GM20431 (cell line): ENCODE data around the gene ATP1B2.
"Not testable (repeated sequence)": the region's sequence is repeated elsewhere in the genome, so short reads cannot be mapped to it uniquely, and the experiment has no call there.

Source experiments
- in situ Hi-C: fragments of 300-500 bp; cut with MseI, MboI; formaldehyde crosslinking; loops from one replicate; pipeline ENCODE4 v1.15.0; 2020; ENCODE audit warnings: low sequenced_read_pairs; ENCODE audit not compliant: unreplicated experiment

The ATP1B2 gene

DNA sequence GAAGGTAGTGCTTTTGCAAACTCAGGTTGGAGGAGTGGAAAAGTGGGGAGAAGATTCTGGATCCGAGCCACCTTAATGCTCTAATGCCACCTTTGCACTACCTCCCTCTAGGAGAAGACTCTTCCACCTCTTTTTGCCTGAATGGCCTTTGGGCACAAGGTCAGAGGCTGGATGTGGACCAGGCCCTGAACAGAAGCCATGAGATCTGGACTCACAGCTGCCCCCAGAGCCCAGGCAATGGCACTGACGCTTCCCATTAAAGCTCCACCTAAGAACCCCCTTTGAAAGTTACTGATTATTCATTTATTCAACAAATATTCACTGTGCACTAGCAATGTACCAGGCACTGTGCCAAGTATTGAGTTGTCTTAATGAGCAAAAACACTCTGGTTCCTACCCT is 17.6 kb upstream of the ATP1B2 start:
- in situ Hi-C loops = no loop called here

DNA sequence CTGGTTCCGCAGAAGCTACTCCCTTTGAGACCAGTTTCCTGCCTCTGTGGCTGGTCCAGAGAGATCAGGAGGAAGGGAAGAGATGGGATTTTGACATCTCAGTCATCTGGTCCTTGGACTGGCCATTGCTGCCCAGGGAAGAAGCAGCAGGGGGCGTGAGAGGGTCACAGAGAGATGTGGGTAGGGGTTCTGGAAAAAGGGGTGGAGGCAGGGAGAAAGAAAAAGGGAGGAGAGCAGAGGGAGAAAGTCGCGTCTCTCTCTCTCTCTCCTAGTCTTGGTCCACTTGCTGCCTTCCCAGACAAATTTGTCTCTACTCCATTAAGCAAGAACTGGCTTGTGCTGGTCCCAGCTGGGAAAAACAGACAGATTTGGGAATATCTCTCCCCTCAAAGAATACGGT is 16.3 kb upstream of the ATP1B2 start:
- in situ Hi-C loops = no loop called here

DNA sequence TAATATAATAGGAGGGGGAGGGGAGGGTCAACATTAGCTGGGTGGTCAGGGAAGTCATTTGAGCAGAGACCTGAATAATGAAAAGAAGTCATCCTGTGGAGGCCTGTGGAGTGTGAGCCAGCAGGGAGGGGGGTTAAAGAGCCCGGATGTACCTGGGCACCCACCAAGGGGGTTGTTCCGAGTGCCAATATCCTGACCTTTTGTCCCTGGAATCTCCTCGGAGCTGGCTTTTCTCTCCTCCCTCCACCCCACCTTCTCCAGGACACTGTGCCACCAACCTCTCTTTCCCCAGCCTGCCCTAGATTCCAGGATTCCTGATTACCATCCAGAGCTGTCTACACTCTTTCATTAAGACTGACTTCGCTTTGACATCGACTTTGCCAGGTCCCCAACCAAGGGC is 14.6 kb upstream of the ATP1B2 start:
- in situ Hi-C loops = no loop called here

DNA sequence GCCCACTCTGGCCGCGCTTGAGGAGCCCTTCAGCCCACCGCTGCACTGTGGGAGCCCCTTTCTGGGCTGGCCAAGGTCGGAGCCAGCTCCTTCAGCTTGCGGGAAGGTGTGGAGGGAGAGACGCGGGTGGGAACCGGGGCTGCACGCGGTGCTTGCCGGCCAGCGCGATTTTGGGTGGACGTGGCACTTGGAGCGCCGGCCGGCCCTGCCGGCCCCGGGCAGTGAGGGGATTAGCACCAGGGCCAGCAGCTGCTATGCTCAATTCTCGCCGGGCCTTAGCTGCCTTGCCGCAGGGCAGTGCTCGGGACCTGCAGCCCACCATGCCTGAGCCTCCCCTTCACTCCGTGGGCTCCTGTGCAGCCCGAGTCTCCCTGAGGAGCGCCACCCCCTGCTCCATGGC is 9.9 kb upstream of the ATP1B2 start:
- in situ Hi-C loops = no loop called here

DNA sequence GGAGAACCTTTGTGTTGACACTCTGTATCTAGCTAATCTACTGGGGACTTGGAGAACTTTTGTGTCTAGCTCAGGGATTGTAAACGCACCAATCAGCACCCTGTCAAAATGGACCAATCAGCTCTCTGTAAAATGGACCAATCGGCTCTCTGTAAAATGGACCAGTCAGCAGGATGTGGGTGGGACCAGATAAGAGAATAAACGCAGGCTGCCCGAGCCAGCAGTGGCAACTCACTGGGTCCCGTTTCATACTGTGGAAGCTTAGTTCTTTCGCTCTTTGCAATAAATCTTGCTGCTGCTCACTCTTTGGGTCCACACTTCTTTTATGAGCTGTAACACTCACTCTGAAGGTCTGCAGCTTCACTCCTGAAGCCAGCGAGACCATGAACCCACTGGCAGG is 9.1 kb upstream of the ATP1B2 start:
- in situ Hi-C loops = not testable (repeated sequence)

DNA sequence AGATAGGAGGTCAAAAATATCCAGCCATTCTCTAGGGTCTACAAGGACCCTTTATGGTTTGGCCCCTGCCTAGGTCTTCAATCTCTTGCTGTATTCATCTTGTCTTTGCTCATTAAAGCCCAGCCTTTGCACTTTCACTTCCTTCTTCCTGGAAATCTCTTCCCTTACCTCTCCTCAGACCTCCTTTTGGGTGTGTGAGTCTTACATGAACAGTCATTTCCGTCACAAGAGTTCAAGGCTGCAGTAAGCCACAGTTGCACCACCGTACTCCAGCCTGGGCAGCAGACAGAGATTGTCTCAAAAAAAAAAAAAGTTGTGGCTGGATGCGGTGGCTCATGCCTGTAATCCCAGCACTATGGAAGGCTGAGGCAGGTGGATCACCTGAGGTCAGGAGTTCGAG is 6.0 kb upstream of the ATP1B2 start:
- in situ Hi-C loops = no loop called here

DNA sequence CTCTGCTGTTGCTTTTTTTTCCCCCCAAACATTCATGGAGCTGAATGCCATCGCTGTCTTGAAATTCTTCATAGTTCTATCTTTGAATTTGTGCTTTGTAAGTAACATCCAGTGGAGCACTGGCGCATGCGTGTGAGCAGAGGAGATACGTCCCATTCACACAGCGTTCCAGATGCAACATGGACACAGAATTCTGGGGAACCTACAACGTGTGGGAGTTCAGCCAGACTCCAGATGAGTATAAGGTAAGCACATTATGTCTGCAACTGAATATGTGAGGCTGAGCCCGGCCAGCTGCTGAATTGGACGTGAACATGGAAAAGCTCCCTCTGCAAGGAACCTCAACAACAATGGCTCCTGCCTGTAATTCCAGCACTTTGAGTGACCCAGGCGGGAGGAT is 4.3 kb upstream of the ATP1B2 start:
- in situ Hi-C loops = no loop called here

- in situ Hi-C loops = no loop called here
Measured at GRCh38 chr17:7647018-7647417, 3.7 kb upstream of the ATP1B2 start.

GRCh38 chr17:7651097-7651664 is 455 bp downstream of the ATP1B2 start:
- in situ Hi-C loops = no loop called here

DNA sequence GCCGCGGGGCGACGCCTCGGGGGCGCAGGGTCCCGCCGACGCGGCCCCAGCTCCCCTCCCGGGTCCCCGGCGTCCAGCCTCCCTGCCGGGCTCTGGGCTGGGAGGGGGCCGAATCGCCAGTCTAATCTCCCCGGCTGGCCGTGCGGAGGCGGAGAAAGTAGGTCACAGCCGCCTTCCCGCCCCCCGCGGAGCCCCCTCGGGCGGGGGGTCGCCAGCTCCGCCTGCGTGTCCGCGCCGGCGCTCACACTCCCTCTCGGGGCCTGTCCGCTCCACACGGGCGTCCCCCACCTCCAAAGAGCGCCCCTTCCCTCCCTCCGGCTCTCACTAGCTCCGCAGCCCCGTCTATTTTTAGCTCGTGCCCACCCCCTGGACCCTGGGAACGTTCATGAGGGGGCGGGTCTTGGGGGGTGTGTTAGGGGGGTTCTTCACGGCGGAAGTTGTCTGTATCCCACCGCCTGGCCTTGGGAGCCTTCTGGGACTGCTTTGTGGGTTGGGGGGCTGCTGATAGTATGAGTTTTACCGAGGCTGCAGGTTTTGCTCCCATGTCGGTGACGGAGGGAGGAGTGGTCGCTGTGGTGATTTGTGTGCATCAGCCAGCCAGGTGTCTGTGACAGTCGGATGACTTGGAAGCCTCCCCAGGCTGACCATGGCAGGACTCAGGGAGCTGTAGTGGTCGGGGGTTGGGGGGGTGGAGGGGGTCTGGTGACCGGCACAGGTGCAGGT is 1.1 kb downstream of the ATP1B2 start:
- in situ Hi-C loops = no loop called here

- in situ Hi-C loops = no loop called here
Measured at GRCh38 chr17:7652388-7653356, 1.9 kb downstream of the ATP1B2 start.

DNA sequence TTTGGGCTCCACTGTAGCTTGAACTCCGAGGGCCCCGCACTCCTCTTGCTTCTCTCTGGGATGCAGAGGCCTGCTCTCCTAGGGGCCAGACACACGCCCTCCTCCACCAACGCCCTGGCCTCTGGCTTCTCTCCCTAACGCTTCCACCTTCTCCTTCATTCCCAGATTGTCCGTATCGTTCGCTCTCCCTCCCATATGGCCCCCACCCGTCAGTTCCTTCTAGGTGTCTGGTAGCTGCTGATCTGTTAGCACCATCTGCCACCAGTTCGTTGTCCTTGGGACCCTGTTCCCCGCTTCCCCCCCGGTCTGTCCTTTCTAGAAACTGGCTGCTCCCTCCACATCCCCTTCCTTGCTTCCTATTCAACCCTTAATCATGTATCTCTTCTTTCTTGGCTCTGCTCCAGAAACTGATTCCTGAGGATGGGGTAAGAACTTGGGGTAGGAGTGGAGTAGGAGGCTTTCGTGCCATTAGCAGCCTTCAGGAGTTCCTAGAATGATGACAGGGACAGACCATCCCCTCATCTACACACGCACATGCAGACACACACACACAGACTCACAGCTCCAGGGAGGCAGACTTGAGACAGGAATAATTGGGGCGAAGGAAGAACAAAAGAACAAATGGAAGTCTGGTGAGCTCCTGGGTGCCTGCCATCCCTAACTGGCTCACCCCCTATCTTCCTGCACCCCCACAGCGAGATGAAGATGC is 4.3 kb downstream of the ATP1B2 start:
- in situ Hi-C loops = no loop called here

- in situ Hi-C loops = no loop called here
Measured at GRCh38 chr17:7655541-7655840, 4.8 kb downstream of the ATP1B2 start.

DNA sequence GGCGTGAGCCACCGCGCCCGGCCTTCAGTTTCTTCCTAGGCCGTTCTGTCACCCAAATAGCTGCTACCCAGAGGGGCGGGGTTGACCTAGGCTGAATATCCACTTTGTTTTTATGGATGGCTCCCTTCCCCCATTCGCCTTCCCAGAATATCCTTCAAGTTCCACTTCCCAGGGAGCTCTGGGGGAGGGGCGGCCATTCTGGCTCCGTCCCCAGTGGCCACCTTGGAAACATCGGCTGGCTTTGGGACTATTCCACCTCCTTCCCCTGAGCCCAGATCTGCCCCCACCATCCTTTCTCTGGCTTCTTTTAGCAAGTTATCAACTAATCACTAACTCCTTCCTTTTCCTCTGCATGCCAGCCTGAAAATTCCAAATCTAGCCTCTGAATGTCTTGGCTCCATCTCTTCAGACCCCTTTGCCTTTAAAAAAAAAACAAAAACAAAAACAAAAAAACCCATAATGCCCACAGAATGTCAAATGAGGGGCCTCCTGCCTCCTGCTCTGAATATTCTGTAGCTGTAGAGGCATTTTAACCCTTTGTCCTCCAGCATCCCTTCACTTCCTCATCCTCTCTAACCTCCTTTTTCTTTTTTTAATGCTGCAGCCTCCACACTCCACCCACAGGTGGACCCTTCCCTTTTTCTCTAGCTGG is 6.4 kb downstream of the ATP1B2 start:
- in situ Hi-C loops = no loop called here

- in situ Hi-C loops = no loop called here
Measured at GRCh38 chr17:7667656-7668406, 17.1 kb downstream of the ATP1B2 start.

DNA sequence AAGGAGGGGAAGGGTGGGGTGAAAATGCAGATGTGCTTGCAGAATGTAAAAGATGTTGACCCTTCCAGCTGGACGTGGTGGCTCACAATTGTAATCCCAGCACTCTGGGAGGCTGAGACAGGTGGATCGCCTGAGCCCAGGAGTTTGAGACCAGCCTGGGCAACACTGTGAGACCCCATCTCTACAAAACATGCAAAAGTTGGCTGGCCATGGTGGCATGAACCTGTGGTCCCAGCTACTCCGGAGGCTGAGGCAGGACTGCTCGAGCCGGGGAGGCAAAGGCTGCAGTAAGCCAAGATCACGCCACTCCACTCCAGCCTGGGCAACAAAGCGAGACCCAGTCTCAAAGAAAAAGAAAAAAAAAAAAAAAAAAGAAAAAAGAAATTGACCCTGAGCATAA is 17.8 kb downstream of the ATP1B2 start:
- in situ Hi-C loops = no loop called here

- in situ Hi-C loops = no loop called here
Measured at GRCh38 chr17:7673239-7673638, 22.5 kb downstream of the ATP1B2 start.

- in situ Hi-C loops = no loop called here
Measured at GRCh38 chr17:7674934-7675333, 24.2 kb downstream of the ATP1B2 start.

- in situ Hi-C loops = no loop called here
Measured at GRCh38 chr17:7676533-7676932, 25.8 kb downstream of the ATP1B2 start.
